DOHH2 (cell line): Measurements from ENCODE around the gene GFPT2.

Experiments
- H3F3A ChIP-seq: fragments of 200-600 bp; sonication (generic), shearing (Covaris generic); 2 replicates; pipeline ENCODE4 v1.6.0; 2016; ENCODE audit warnings: antibody characterized with exemption, mild to moderate bottlenecking; ENCODE audit not compliant: control insufficient read depth, insufficient read depth
- H3K27ac ChIP-seq: fragments of 200-600 bp; sonication (generic); 2 replicates; pipeline ENCODE4 v1.5.1; 2014; ENCODE audit warnings: low read depth, mild to moderate bottlenecking, low read length, moderate library complexity
- H3K27me3 ChIP-seq: fragments of 200-600 bp; sonication (generic); 2 replicates; pipeline ENCODE4 v1.6.1; 2014; ENCODE audit warnings: mild to moderate bottlenecking, low read length, mixed read lengths; ENCODE audit not compliant: control insufficient read depth
- H3K36me3 ChIP-seq: fragments of 200-600 bp; sonication (generic); 2 replicates; pipeline ENCODE4 v1.6.1; 2014; ENCODE audit warnings: mild to moderate bottlenecking, low read length, moderate library complexity, mixed read lengths; ENCODE audit not compliant: control insufficient read depth
- H3K4me1 ChIP-seq: fragments of 200-600 bp; sonication (generic); 2 replicates; pipeline ENCODE4 v1.6.1; 2014; ENCODE audit warnings: mild to moderate bottlenecking, low read length, mixed read lengths; ENCODE audit not compliant: control insufficient read depth
- H3K4me2 ChIP-seq: fragments of 200-600 bp; sonication (generic); 2 replicates; pipeline ENCODE4 v1.6.0; 2014; ENCODE audit warnings: mild to moderate bottlenecking, low read length, moderate library complexity
- H3K4me3 ChIP-seq: fragments of 200-600 bp; sonication (generic); 2 replicates; pipeline ENCODE4 v1.5.1; 2014; ENCODE audit warnings: mild to moderate bottlenecking, low read length, mixed read lengths
- H3K79me2 ChIP-seq: fragments of 200-600 bp; sonication (generic); 2 replicates; pipeline ENCODE4 v1.6.1; 2014; ENCODE audit warnings: mild to moderate bottlenecking, low read length, mixed read lengths; ENCODE audit not compliant: control insufficient read depth
- H3K9me2 ChIP-seq: fragments of 200-600 bp; sonication (generic); replicated peaks from 2 replicates; pipeline ENCODE4 v1.6.1; 2014; ENCODE audit warnings: mild to moderate bottlenecking, low read length, mixed read lengths; ENCODE audit not compliant: control insufficient read depth
- H3K9me3 ChIP-seq: fragments of 200-600 bp; sonication (generic); 2 replicates; pipeline ENCODE4 v1.6.1; 2014; ENCODE audit warnings: antibody characterized with exemption, low read length, mixed read lengths; ENCODE audit not compliant: control insufficient read depth, insufficient read depth
- H4K20me1 ChIP-seq: fragments of 200-600 bp; sonication (generic); 2 replicates; pipeline ENCODE4 v1.6.0; 2014; ENCODE audit warnings: low read depth, mild to moderate bottlenecking, antibody characterized with exemption, low read length, moderate library complexity; ENCODE audit not compliant: control insufficient read depth, insufficient read depth
- EZH2phosphoT487 ChIP-seq: fragments of 200-600 bp; sonication (generic); IDR thresholded peaks from 2 replicates; pipeline ENCODE4 v1.6.1; 2017; ENCODE audit warnings: borderline replicate concordance, mild to moderate bottlenecking, antibody characterized with exemption, low read length, moderate library complexity, mixed read lengths
- TF ChIP-seq, protein P1 (sequence below): fragments of 200-600 bp; sonication (generic); IDR thresholded peaks from one replicate; pipeline ENCODE4 v1.5.1; 2014; ENCODE audit warnings: antibody characterized with exemption, mild to moderate bottlenecking, low read depth, low read length; ENCODE audit not compliant: poor library complexity, severe bottlenecking

GFPT2 gene

DNA sequence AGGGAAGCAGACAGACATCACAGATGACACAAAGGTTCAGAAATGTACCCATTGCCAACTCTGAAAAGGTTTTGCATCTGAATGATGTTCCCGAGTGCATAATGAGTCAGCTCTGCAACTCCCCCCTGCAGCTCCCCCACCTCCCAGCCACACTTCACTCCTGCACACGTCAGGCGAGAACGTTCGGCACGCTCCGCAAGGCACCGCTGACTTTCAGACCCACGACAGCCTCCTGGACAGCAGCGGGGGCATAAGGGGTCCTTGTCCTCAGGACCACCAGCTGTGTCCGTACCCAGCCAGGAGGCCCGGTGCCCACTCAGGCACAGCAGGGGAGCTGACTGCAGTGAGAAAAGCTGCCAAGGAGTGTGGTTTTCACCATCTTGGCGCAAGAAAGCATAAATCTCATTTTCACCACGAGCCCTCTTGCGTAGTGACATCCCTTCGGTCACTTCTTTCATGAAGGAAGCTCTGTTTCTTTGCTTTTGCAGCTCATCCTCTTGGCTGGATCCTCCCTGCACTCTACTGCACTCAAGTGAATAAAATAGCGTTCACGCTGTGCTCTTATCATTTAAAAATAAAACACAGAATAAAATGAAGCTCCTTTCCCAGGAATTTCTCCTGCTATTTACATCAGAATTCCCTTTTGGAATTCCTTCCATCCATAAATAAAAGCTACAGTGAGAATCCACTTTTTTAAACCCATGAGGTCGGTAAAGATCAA is 9.9 kb downstream of the GFPT2 start:
- no peaks in the 10 kb centered on the region for H3K9me2 ChIP-seq
- H3K36me3 ChIP-seq, result no peaks in the 10 kb centered on the region
- H3K4me3 ChIP-seq, result no peak overlapping the region
- no peaks in the 10 kb centered on the region for H3K4me1 ChIP-seq
- H3K9me3 ChIP-seq, result no peaks in the 10 kb centered on the region
- H3K27me3 ChIP-seq, result no peaks in the 10 kb centered on the region
- no peak overlapping the region for H3K4me2 ChIP-seq
- H3F3A ChIP-seq, result no peaks in the 10 kb centered on the region
- TF ChIP-seq, protein P1, sequence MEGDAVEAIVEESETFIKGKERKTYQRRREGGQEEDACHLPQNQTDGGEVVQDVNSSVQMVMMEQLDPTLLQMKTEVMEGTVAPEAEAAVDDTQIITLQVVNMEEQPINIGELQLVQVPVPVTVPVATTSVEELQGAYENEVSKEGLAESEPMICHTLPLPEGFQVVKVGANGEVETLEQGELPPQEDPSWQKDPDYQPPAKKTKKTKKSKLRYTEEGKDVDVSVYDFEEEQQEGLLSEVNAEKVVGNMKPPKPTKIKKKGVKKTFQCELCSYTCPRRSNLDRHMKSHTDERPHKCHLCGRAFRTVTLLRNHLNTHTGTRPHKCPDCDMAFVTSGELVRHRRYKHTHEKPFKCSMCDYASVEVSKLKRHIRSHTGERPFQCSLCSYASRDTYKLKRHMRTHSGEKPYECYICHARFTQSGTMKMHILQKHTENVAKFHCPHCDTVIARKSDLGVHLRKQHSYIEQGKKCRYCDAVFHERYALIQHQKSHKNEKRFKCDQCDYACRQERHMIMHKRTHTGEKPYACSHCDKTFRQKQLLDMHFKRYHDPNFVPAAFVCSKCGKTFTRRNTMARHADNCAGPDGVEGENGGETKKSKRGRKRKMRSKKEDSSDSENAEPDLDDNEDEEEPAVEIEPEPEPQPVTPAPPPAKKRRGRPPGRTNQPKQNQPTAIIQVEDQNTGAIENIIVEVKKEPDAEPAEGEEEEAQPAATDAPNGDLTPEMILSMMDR, result no peak
- no peak for TF ChIP-seq EZH2phosphoT487
- no peaks in the 10 kb centered on the region for H3K79me2 ChIP-seq
- no peak overlapping the region for H3K27ac ChIP-seq
- H4K20me1 ChIP-seq, result no peaks in the 10 kb centered on the region

DNA sequence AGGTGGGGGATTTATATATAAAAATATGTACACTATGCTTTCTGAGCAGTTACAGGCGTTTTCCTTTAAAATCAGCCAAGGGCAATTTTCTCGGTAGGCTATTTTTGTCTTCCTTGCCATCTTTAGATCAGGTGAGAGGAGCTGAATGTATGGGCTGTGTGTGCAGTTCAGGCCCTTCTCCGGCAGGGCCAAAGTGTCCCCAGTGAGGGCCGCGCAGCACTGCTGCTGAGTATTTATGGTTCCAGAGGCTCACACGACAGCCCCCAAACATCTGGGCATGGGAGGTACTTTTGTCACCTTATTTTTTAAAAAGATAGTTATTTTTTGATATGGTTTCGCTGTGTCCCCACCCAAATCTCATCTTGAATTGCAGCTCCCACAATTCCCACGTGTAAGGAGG is 11.5 kb downstream of the GFPT2 start:
- no peaks in the 10 kb centered on the region for H4K20me1 ChIP-seq
- H3K9me2 ChIP-seq, result no peaks in the 10 kb centered on the region
- no peaks in the 10 kb centered on the region for H3F3A ChIP-seq
- H3K36me3 ChIP-seq, result no peaks in the 10 kb centered on the region
- H3K79me2 ChIP-seq, result no peaks in the 10 kb centered on the region
- H3K27me3 ChIP-seq, result no peaks in the 10 kb centered on the region
- TF ChIP-seq, protein P1, result no peak
- TF ChIP-seq EZH2phosphoT487, result no peak
- H3K4me2 ChIP-seq, result no peak overlapping the region
- H3K27ac ChIP-seq, result no peak overlapping the region
- no peaks in the 10 kb centered on the region for H3K9me3 ChIP-seq
- no peaks in the 10 kb centered on the region for H3K4me1 ChIP-seq
- no peak overlapping the region for H3K4me3 ChIP-seq

GRCh38 chr5:180340856-180341255 is 12.3 kb downstream of the GFPT2 start:
- H3F3A ChIP-seq, result no peaks in the 10 kb centered on the region
- H3K4me2 ChIP-seq, result no peak overlapping the region
- no peaks in the 10 kb centered on the region for H3K36me3 ChIP-seq
- no peaks in the 10 kb centered on the region for H3K27me3 ChIP-seq
- no peaks in the 10 kb centered on the region for H3K79me2 ChIP-seq
- no peak overlapping the region for H3K27ac ChIP-seq
- H3K9me3 ChIP-seq, result no peaks in the 10 kb centered on the region
- no peaks in the 10 kb centered on the region for H3K9me2 ChIP-seq
- no peak overlapping the region for H3K4me3 ChIP-seq
- H4K20me1 ChIP-seq, result no peaks in the 10 kb centered on the region
- H3K4me1 ChIP-seq, result no peaks in the 10 kb centered on the region
- TF ChIP-seq, protein P1, result no peak
- no peak for TF ChIP-seq EZH2phosphoT487
